HepG2 (cell line): ENCODE data around the gene PAK2. TPM values are rescaled to one million over a fixed set of nuclear protein-coding genes. Genes with fewer than 3 reads are reported as not detected.
A peak's percentile ranks its signal among the peaks of the same experiment; 100 is the strongest.

Experiments
- DNMT3B ChIP-seq: conservative IDR thresholded peaks from 2 replicates; pipeline ENCODE4 v1.6.1; 2016; ENCODE audit warnings: missing biosample characterization, control low read depth
- FLYWCH1 ChIP-seq: sonication (generic); formaldehyde crosslinking; IDR thresholded peaks from 2 replicates; pipeline ENCODE4 v1.8.1; 2023; ENCODE audit warnings: mild to moderate bottlenecking, missing genetic modification reagents
- FOSL2 ChIP-seq: sonication (generic); formaldehyde crosslinking; IDR thresholded peaks from 2 replicates; pipeline ENCODE4 v1.4.0; 2020; ENCODE audit warnings: missing genetic modification reagents
- GFI1 ChIP-seq: sonication (generic); formaldehyde crosslinking; IDR thresholded peaks from 2 replicates; pipeline ENCODE4 v1.5.0; 2020; ENCODE audit warnings: missing genetic modification reagents, mild to moderate bottlenecking, borderline replicate concordance
- HDAC1 ChIP-seq: sonication (generic); formaldehyde crosslinking; IDR thresholded peaks from 2 replicates; pipeline ENCODE4 v1.5.1; 2020; ENCODE audit warnings: mild to moderate bottlenecking, missing genetic modification reagents
- HES4 ChIP-seq: sonication (generic); formaldehyde crosslinking; IDR thresholded peaks from 2 replicates; pipeline ENCODE4 v1.9.0; 2021; ENCODE audit warnings: mild to moderate bottlenecking, missing genetic modification reagents, borderline replicate concordance
- HIVEP1 ChIP-seq: sonication (generic); formaldehyde crosslinking; IDR thresholded peaks from 2 replicates; pipeline ENCODE4 v1.4.0; 2020; ENCODE audit warnings: mild to moderate bottlenecking, missing genetic modification reagents
- HNF4G ChIP-seq, 2 experiments: sonication (generic) in 1 of 2; formaldehyde crosslinking in 1 of 2; IDR thresholded peaks; 2 replicates each; pipeline versions ENCODE4 v1.4.0 to v1.6.1; 2011 to 2020; ENCODE audit warnings: borderline replicate concordance in 2 of 2, low read depth in 2 of 2, mild to moderate bottlenecking in 2 of 2, low read length in 1 of 2, missing genetic modification reagents in 1 of 2, moderate library complexity in 1 of 2
- JDP2 ChIP-seq: sonication (generic); formaldehyde crosslinking; IDR thresholded peaks from 2 replicates; pipeline ENCODE4 v1.8.1; 2022; ENCODE audit warnings: missing genetic modification reagents, borderline replicate concordance
- KDM4B ChIP-seq: sonication (generic); formaldehyde crosslinking; IDR thresholded peaks from 2 replicates; pipeline ENCODE4 v1.4.0; 2020; ENCODE audit warnings: missing genetic modification reagents
- KMT2A ChIP-seq: sonication (generic); formaldehyde crosslinking; IDR thresholded peaks from 2 replicates; pipeline ENCODE4 v1.4.0; 2020; ENCODE audit warnings: missing genetic modification reagents
- ONECUT2 ChIP-seq: sonication (generic); formaldehyde crosslinking; IDR thresholded peaks from 2 replicates; pipeline ENCODE4 v1.4.0; 2020; ENCODE audit warnings: missing genetic modification reagents
- RBM39 ChIP-seq: fragments of 200-400 bp; formaldehyde crosslinking; IDR thresholded peaks from one replicate; pipeline ENCODE4 v1.6.1; 2018; ENCODE audit warnings: antibody characterized with exemption, mild to moderate bottlenecking, low read depth, low read length; ENCODE audit not compliant: poor library complexity, severe bottlenecking
- SRSF1 ChIP-seq: fragments of 200-400 bp; formaldehyde crosslinking; optimal IDR thresholded peaks from 2 replicates; pipeline ENCODE3; 2017; ENCODE audit warnings: mild to moderate bottlenecking, low read depth, low read length, moderate library complexity
- THAP11 ChIP-seq: IDR thresholded peaks from 2 replicates; pipeline ENCODE4 v1.6.1; 2016; ENCODE audit warnings: missing biosample characterization, missing genetic modification reagents
- U2AF1 ChIP-seq: fragments of 200-400 bp; formaldehyde crosslinking; optimal IDR thresholded peaks from 2 replicates; pipeline ENCODE3; 2017; ENCODE audit warnings: mild to moderate bottlenecking, low read depth, low read length
- ZFP1 ChIP-seq: IDR thresholded peaks from 2 replicates; pipeline ENCODE4 v1.6.1; 2016
- ZNF207 ChIP-seq: fragments of 450-650 bp; IDR thresholded peaks from 2 replicates; pipeline ENCODE4 v1.6.1; 2016; ENCODE audit warnings: antibody characterized with exemption, borderline replicate concordance
- ZNF296 ChIP-seq: sonication (generic); formaldehyde crosslinking; conservative IDR thresholded peaks from 2 replicates; pipeline ENCODE4 v1.5.0; 2020; ENCODE audit warnings: mild to moderate bottlenecking, missing genetic modification reagents
- ZNF30 ChIP-seq: sonication (generic); formaldehyde crosslinking; IDR thresholded peaks from 2 replicates; pipeline ENCODE4 v1.5.0; 2020; ENCODE audit warnings: mild to moderate bottlenecking, missing genetic modification reagents
- ZNF430 ChIP-seq: sonication (generic); formaldehyde crosslinking; IDR thresholded peaks from 2 replicates; pipeline ENCODE4 v1.9.0; 2021; ENCODE audit warnings: mild to moderate bottlenecking, missing genetic modification reagents
- ZNF496 ChIP-seq: sonication (generic); formaldehyde crosslinking; IDR thresholded peaks from 2 replicates; pipeline ENCODE4 v1.8.1; 2023; ENCODE audit warnings: mild to moderate bottlenecking, moderate library complexity, missing genetic modification reagents; ENCODE audit not compliant: insufficient replicate concordance
- ZNF550 ChIP-seq: sonication (generic); formaldehyde crosslinking; IDR thresholded peaks from 2 replicates; pipeline ENCODE4 v1.4.0; 2020; ENCODE audit warnings: mild to moderate bottlenecking, missing genetic modification reagents, borderline replicate concordance
- ZNF660 ChIP-seq: sonication (generic); formaldehyde crosslinking; IDR thresholded peaks from 2 replicates; pipeline ENCODE4 v1.5.1; 2020; ENCODE audit warnings: mild to moderate bottlenecking, low read depth, missing genetic modification reagents, borderline replicate concordance
- ZSCAN20 ChIP-seq: sonication (generic); formaldehyde crosslinking; IDR thresholded peaks from 2 replicates; pipeline ENCODE4 v1.4.0; 2020; ENCODE audit warnings: missing genetic modification reagents, mild to moderate bottlenecking, borderline replicate concordance
- polyA plus RNA-seq, 8 experiments: library from polyadenylated mRNA; depleted of rRNA in 3 of 8; stranded (reverse) in 7 of 8; unstranded in 1 of 8; fragments of >200 nt; fragmentation: Illumina TruSeq in 4 of 8; extraction: Trizol in 4 of 8; gene quantifications; 2 replicates each; pipeline versions ENCODE4 v1.2.1 to v1.2.3, GENCODE V29; 2011 to 2016; ENCODE audit warnings: low read depth in 4 of 8, missing spikeins in 1 of 8, mixed read lengths in 1 of 8; ENCODE audit not compliant: insufficient read depth in 1 of 8
- total RNA-seq, 5 experiments: library from RNA; depleted of rRNA; stranded (reverse); fragments of >200 nt; fragmentation: Illumina TruSeq; extraction: Trizol; gene quantifications; 2 replicates each; pipeline ENCODE4 v1.2.3, GENCODE V29; 2016; ENCODE audit warnings: low read depth in 1 of 5
- TF ChIP-seq, protein P1 (sequence below): sonication (generic); formaldehyde crosslinking; IDR thresholded peaks from 2 replicates; pipeline ENCODE4 v1.4.0; 2020; ENCODE audit warnings: missing genetic modification reagents
- TF ChIP-seq, protein P2 (sequence below): sonication (generic); formaldehyde crosslinking; IDR thresholded peaks from 2 replicates; pipeline ENCODE4 v1.5.0; 2020; ENCODE audit warnings: missing genetic modification reagents, mild to moderate bottlenecking, borderline replicate concordance
- TF ChIP-seq, protein P3 (sequence below): sonication (generic); formaldehyde crosslinking; IDR thresholded peaks from 2 replicates; pipeline ENCODE4 v1.8.0; 2022; ENCODE audit warnings: mild to moderate bottlenecking, missing genetic modification reagents

PAK2 gene
- total and polyA plus RNA-seq, 2 of the 13 experiments (the other 11 are each of a cell fraction or from before 2014, with no cell fraction given): 23.0 to 24.7 TPM

DNA sequence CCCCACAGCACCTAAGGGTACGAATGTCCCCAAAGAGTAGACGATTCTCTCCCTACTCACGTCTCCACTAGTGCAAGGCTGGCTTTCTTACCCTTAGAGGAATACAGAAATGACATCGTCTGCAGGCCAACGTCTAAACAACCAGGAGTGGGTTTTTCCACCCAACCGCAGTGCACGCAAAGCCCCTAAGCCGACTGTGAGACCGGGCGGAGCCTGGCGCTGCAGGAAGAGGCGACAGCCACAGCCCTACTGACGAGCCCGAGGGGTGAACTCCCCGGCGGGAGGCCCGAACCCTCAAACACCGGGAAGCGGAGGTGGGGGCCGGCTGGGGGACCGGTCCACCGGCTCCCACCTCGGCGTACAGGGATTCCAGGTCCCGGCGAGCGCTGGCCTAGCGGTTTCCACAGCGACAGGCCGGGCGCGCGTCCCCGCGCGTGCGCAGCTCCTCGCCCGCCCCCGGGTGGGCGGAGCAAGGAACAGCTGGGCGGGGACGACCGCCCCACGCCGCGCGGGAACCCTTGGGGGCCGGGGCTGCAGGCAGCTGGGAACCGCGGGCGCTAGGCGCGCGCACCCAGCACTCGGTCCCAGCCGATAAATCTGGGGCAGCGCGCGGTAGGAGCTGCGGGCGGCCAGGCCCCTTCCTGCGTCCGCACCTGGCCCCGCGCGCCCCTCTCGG lies 27.7 kb upstream of the PAK2 start, which contains the start of the genes CEP19 and PIGX (continued):
- TF ChIP-seq KDM4B (CRISPR knock-in tag) (no peak), GFI1 (no peak), U2AF1 (no peak), ZNF30 (CRISPR knock-in tag) (no peak), ZNF660 (CRISPR knock-in tag) (no peak), ZFP1 (CRISPR knock-in tag) (no peak), FOSL2 (CRISPR knock-in tag) (no peak; the same call in 1 of the 2 replicates), HDAC1 (peak; percentile 68), FLYWCH1 (CRISPR knock-in tag) (no peak), ONECUT2 (CRISPR knock-in tag) (no peak), HNF4G (IDR thresholded peaks at IDR 0.05; ENCODE audit: borderline replicate concordance, low read depth, low read length) (no peak), HNF4G (CRISPR knock-in tag; IDR thresholded peaks at IDR 0.05; ENCODE audit: borderline replicate concordance, low read depth) (no peak), ZNF550 (CRISPR knock-in tag) (no peak), ZSCAN20 (CRISPR knock-in tag) (no peak; the same call in 1 of the 2 replicates), JDP2 (CRISPR knock-in tag) (no peak), DNMT3B (CRISPR knock-in tag) (no peak), ZNF296 (CRISPR knock-in tag) (no peak), ZNF496 (no peak), SRSF1 (no peak), ZNF430 (CRISPR knock-in tag) (0 out of 2 replicates have a peak, but pooled peaks have one; percentile 60), ZNF207 (no peak), HES4 (CRISPR knock-in tag) (no peak), HIVEP1 (CRISPR knock-in tag) (no peak), KMT2A (CRISPR knock-in tag) (no peak), RBM39 (peak; percentile 18), THAP11 (CRISPR knock-in tag) (0 out of 2 replicates have a peak, but pooled peaks have one; percentile 22)
- TF ChIP-seq, protein P1, sequence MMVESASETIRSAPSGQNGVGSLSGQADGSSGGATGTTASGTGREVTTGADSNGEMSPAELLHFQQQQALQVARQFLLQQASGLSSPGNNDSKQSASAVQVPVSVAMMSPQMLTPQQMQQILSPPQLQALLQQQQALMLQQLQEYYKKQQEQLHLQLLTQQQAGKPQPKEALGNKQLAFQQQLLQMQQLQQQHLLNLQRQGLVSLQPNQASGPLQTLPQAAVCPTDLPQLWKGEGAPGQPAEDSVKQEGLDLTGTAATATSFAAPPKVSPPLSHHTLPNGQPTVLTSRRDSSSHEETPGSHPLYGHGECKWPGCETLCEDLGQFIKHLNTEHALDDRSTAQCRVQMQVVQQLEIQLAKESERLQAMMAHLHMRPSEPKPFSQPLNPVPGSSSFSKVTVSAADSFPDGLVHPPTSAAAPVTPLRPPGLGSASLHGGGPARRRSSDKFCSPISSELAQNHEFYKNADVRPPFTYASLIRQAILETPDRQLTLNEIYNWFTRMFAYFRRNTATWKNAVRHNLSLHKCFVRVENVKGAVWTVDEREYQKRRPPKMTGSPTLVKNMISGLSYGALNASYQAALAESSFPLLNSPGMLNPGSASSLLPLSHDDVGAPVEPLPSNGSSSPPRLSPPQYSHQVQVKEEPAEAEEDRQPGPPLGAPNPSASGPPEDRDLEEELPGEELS (CRISPR knock-in tag): no peak
- TF ChIP-seq, protein P2, sequence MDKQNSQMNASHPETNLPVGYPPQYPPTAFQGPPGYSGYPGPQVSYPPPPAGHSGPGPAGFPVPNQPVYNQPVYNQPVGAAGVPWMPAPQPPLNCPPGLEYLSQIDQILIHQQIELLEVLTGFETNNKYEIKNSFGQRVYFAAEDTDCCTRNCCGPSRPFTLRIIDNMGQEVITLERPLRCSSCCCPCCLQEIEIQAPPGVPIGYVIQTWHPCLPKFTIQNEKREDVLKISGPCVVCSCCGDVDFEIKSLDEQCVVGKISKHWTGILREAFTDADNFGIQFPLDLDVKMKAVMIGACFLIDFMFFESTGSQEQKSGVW (CRISPR knock-in tag): no peak
- TF ChIP-seq, protein P3, sequence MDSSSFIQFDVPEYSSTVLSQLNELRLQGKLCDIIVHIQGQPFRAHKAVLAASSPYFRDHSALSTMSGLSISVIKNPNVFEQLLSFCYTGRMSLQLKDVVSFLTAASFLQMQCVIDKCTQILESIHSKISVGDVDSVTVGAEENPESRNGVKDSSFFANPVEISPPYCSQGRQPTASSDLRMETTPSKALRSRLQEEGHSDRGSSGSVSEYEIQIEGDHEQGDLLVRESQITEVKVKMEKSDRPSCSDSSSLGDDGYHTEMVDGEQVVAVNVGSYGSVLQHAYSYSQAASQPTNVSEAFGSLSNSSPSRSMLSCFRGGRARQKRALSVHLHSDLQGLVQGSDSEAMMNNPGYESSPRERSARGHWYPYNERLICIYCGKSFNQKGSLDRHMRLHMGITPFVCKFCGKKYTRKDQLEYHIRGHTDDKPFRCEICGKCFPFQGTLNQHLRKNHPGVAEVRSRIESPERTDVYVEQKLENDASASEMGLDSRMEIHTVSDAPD: no peak
